ENCODE data around the gene STAC. TPM values are rescaled to one million over a fixed set of nuclear protein-coding genes. Genes with fewer than 3 reads are reported as not detected.

The STAC gene
- total and polyA plus RNA-seq, 9 of the 15 experiments (the other 6 are each of a cell fraction or from before 2014, with no cell fraction given), result 0.11 TPM; not detected in 8

- ChIA-PET CTCF (ENCODE audit: low intra/inter-chr PET ratio) (no interaction called here), POLR2A (no interaction called here)
- no peak for TF ChIP-seq PHTF2 (CRISPR knock-in tag; IDR thresholded peaks at IDR 0.05)
- TF ChIP-seq TFE3 (CRISPR knock-in tag; IDR thresholded peaks at IDR 0.05), result no peak
- TF ChIP-seq MTA1 (IDR thresholded peaks at IDR 0.05; ENCODE audit: borderline replicate concordance), result no peak
- no peak for TF ChIP-seq ZSCAN32 (CRISPR knock-in tag; IDR thresholded peaks at IDR 0.05)
- TF ChIP-seq ZNF280A (IDR thresholded peaks at IDR 0.05; ENCODE audit: low read depth, partially characterized antibody), result no peak
- TF ChIP-seq SRF (CRISPR knock-in tag; IDR thresholded peaks at IDR 0.05), result no peak
- no peak for TF ChIP-seq HMGN3 (IDR thresholded peaks at IDR 0.05; ENCODE audit: borderline replicate concordance, extremely low read depth, insufficient read length, low read depth, low read length)
- TF ChIP-seq RB1 (IDR thresholded peaks at IDR 0.05; ENCODE audit: low read depth), result no peak
- no peak for TF ChIP-seq HOMEZ (CRISPR knock-in tag; IDR thresholded peaks at IDR 0.05)
- TF ChIP-seq ZC3H4 (CRISPR knock-in tag; IDR thresholded peaks at IDR 0.05; ENCODE audit: borderline replicate concordance), result no peak
- TF ChIP-seq DNMT1 (IDR thresholded peaks at IDR 0.05), result no peak
- TF ChIP-seq TAF1 (IDR thresholded peaks at IDR 0.05; ENCODE audit: control insufficient read depth, extremely low read depth, insufficient read depth, low read length, severe bottlenecking), result no peak
- no peak for TF ChIP-seq SNIP1 (IDR thresholded peaks at IDR 0.05; ENCODE audit: low read depth)
- TF ChIP-seq BRCA1 (IDR thresholded peaks at IDR 0.05), result no peak
- TF ChIP-seq BRCA1 (CRISPR knock-in tag; IDR thresholded peaks at IDR 0.05), result no peak
- TF ChIP-seq MYC (IDR thresholded peaks at IDR 0.05; ENCODE audit: low read depth, low read length), result no peak
- no peak for TF ChIP-seq MYC (CRISPR knock-in tag; IDR thresholded peaks at IDR 0.05; ENCODE audit: borderline replicate concordance, low read depth)
These were observed 109.5 kb downstream of the STAC start for GRCh38 chr3:36489679-36490425.

More at GRCh38 chr3:36489679-36490425, 109.5 kb downstream of the STAC start:
- no peak overlapping the region for H3K4me2 ChIP-seq (ENCODE audit: insufficient read depth, low read length)
- H3K4me1 ChIP-seq (replicated peaks in 1 of 2; ENCODE audit: control insufficient read depth in 2 of 2, insufficient read depth in 2 of 2, low read length in 2 of 2), result no peaks in the 10 kb centered on the region
- no peak overlapping the region for H2AFZ ChIP-seq (ENCODE audit: low read depth, low read length)
- 0% methylated on average over 6 of the region's 6 CpGs for WGBS (ENCODE audit: insufficient coverage, low coverage, missing lambda C conversion rate)
- BruUV-seq (replicated peaks), result no TSS peak
- ATAC-seq, result no peak
- H3K27me3 ChIP-seq (ENCODE audit: control insufficient read depth in 2 of 2, insufficient read depth in 2 of 2, low read length in 2 of 2), result no peaks in the 10 kb centered on the region
- H3K9me1 ChIP-seq (ENCODE audit: control insufficient read depth, insufficient read depth, low read length), result no peaks in the 10 kb centered on the region
- no peaks in the 10 kb centered on the region for H3K79me2 ChIP-seq (ENCODE audit: control insufficient read depth, insufficient read depth, low read length)
- H3K9ac ChIP-seq (ENCODE audit: insufficient read depth in 1 of 2, low read depth in 2 of 2, low read length in 2 of 2), result no peak overlapping the region
- no peaks in the 10 kb centered on the region for H4K20me1 ChIP-seq (replicated peaks; ENCODE audit: control insufficient read depth, insufficient read depth, low read length)
- no peak for FAIRE-seq
- no peaks in the 10 kb centered on the region; the same call in 1 of the 2 replicates for H3K9me3 ChIP-seq (replicated peaks; ENCODE audit: control insufficient read depth, insufficient read depth, low read depth, low read length)
- no peak overlapping the region for H3K4me3 ChIP-seq
- H3K36me3 ChIP-seq (ENCODE audit: control insufficient read depth, insufficient read depth, low read length), result no peaks in the 10 kb centered on the region
- intact Hi-C loops (cut with micrococcal nuclease) (no loop called here), in situ Hi-C loops (cut with MboI) (no loop called here)
- DNase-seq (ENCODE audit: extremely low read depth in 1 of 4, low spot score in 3 of 4), result no peak
- H3K27ac ChIP-seq (ENCODE audit: extremely low read depth, low read depth, low read length), result no peak overlapping the region

Data from K562 (cell line).